GM18873 (cell line): ENCODE results near the gene DCP1A.
"Not testable (repeated sequence)": the region's sequence is repeated elsewhere in the genome, so short reads cannot be mapped to it uniquely, and the experiment has no call there.

Experiments used
- ATAC-seq: cut with Tn5 transposase; IDR thresholded peaks from one replicate; pipeline ENCODE4 v1.9.1; 2021; ENCODE audit warnings: mild to moderate bottlenecking, moderate library complexity, moderate number of reproducible peaks; ENCODE audit not compliant: unreplicated experiment, low FRiP score

The DCP1A gene

DNA sequence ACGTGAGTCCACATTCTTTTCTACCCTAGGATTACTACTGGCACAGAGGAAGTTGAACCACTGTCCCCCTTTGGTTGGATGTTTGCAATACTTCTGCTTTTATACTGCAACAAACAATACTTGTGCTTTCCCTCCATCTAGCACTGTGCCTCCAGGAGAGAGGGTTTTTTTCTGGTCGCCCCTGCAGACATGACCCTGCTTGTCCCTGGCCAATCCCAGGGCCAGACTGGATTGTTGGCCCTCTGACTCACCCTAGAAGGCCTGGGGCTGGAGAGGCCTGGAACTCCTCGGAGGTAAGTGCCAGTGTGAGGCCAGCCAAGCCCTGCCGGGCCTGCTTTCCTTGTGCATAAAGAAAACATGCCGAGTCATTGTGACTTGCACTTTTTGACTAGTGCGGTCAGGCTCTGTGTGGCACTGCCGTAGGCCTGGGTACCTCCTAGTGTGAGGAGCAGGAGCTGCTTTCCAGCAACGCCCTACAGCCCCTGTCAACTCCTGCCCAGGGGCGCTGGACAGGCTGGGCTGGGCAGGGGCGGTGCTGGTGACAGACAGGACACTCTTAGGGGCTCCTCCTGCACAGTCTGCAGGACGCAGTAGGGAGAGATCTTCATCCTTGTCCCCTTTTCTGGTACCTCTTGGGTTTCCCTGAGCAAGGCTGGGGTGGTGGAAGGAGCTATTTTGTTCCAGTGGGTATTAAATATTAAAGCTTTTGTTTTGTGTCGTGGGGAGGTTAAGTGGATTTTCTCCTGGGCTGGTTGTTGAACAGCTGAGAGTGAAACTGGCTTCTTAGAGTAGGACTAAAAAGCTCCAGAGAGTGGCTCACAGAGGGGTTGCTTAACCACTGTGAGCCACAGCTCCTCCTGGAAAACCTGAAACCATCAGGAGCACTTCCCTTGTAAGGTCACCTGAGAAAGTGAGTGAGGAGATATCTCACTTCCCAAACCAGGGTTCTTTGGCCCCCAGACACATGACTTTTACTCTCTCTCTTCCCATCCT, 77.2 kb downstream of the DCP1A start:
- ATAC-seq = no peak

DNA sequence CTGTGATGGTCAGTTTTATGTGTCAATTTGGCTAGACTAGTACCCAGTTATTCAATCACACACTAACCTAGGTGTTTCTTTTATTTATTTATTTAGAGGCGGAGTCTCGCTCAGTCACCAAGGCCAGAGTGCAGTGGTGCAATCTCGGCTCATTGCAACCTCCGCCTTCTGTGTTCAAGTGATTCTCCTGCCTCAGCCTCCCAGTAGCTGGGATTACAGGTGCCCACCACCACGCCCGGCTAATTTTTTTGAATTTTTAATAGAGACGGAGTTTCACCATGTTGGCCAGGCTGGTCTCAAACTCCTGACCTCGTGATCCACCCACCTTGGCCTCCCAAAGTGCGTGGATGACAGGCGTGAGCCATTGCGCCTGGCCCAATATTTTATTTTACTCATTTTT, 78.2 kb downstream of the DCP1A start:
- ATAC-seq = not testable (repeated sequence)

DNA sequence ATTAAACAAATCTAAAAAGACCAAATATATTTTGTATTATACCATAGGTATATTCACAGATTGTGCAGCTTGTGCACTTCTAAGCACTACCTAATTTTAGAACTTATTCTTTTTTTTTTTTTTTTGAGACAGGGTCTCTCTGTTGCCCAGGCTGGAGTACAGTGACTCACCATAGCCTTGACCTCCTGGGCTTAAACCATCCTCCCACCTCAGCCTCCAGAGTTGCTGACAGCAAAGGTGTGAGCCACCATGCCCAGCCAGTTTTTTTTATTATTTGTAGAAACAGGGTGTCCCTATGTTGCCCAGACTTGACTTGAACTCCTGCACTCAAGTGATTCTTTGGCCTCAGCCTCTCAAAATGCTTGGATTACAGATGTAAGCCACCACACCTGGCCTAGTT, 79.6 kb downstream of the DCP1A start:
- ATAC-seq = no peak

DNA sequence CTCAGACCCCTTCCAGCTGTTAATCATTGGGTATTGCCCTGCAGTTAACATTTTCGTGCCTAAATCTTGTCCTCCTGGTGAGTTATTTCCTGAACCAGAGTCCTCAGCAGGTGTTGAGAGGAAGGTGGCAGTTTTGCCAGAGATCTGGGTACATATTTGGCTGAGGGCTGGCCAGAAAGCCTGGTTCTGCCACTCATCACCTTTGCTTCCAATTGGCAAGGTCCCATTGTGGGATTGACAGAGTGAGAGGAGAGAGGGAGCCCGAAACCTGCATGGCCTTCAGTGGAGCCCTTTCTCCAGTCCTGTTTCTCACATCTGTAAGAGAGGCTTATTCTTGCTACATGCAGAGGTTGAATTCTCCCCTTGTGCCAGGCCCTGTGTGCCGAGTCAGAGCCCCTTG, 82.6 kb downstream of the DCP1A start:
- ATAC-seq = no peak

DNA sequence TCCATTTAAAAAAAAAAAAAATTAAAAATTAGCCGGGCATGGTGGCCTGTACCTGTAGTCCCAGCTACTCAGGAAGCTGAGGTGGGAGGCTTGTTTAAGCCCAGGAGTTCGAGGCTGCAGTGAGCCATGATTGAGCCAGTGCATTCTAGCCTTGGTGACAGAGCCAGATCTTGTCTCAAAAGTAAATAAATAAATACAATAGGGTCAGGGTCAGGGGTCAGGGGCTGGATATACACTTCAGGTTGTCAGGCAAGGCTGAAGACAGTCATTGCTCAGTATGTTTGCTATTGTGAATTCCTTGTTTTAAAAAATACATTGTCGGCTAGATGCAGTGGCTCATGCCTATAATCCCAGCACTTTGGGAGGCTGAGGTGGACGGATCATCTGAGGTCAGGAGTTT, 83.4 kb downstream of the DCP1A start:
- ATAC-seq = no peak

DNA sequence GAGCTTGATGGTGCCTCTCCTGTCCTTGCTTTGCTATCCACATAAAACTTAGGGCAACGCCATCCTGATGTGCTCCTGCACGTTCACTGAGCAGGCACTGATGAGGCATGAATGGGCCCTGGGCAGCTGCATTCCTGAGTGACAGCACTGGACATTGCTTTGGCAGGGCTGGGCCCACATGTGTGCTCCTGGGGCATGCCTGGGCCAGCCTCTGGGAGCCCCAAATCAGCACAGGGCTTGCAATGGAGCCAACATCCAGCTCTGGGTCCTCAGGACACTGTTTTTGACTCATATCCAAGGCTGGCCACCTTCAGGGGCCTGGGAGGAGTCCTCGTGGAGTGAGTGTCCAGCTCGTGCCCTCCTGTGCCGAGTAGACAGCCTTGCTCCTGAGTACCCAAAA, 85.6 kb downstream of the DCP1A start:
- ATAC-seq = no peak

DNA sequence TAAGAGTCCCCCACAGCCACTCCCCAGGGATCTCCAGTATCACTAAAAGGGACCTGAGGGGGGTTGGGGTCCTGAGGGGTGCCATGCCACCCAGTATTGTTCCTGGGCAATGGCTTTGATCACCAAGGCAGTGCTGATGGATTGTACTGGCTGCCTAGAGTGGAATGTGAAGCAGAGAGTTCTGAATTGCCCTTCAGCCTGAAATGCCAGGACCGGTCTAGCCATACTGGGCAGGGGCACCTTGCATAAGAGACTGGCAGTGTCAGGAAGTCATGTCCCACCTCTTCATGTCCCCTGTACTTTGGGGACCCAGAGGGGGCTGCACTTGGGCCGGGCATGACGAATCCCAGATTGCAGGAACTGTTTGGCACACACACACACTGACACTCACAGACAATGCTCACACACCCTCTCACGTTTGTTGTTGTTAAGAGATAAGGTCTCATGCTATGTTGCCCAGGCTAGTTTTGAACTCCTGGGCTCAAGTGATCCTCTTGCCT, 87.0 kb downstream of the DCP1A start:
- no peak for ATAC-seq

DNA sequence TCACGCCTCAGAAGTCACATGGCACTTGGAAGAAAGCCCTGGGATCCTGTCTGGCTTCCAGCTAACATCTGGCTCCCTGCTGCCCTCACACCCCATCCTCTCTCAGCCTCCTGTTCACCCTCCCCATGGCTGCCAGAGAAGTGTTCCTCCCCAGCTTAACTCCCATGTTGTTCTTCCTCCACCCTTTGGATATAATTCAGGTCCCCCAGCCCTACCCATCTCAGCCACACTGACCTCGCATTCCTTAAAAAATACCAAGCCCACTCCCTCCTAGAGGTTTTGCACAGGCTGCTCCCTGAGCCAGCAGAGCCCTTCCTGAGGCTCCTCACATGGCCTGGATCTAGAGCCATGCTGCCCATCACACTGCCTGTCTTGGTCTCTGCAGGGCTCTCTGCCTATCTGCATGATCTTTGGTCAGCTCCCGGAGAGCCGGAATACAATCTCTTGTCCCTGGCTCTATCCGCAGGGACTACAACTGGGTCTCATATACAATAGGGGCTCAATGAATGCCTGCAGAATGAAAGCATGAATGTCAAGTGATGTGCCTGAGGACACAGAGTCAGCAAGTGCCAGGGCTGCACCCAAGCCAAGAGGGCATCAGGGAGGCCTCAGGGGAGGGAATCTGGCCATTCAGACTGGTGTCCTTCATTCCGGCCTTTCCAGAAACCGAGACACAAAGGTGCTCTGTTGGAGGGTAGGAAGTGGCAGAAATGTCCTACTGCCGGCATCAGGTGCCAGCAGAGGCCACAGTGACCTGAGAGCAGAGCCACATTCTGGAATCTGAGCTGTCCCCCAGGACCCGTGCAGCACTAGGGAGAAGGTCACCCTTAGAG, 87.7 kb downstream of the DCP1A start:
- ATAC-seq = no peak

DNA sequence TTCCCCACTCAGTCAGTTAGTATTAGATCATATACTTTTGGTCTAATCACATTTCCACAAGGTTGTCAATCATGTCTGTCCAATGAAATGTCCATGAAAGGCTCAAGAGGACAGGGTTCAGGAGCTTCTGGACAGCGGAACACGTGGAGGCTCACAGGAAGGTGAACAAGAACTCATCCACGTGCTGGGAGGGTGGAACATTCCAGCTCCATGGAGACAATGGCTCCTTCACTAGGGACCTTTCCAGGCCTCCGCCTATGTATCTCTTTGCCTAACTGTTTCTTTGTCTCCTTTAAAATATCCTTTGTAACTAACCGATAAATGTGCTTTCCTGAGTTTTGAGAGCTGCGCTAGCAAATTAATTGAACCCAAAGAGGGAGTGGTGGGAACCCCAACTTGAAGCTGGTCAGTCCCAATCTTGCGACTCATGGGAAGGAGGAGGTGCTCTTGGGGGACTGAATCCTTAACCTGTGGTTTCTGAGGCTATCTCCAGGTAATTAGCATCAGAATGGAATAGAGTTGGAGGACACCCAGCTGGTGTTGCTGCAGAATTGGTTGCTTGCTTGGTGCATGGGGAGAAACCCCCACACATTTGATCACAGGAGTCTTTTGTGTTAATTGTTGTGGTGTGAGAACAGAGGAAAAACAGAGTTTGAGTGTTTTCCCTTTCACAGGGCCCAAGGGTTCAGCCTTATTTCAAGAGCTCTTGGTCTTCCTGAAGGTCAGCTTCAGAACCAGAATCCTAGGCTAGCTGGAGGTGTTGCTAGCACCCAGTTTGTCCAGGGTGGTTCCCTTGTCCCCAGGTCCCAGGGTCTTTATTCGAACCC, 88.5 kb downstream of the DCP1A start:
- ATAC-seq = no peak

DNA sequence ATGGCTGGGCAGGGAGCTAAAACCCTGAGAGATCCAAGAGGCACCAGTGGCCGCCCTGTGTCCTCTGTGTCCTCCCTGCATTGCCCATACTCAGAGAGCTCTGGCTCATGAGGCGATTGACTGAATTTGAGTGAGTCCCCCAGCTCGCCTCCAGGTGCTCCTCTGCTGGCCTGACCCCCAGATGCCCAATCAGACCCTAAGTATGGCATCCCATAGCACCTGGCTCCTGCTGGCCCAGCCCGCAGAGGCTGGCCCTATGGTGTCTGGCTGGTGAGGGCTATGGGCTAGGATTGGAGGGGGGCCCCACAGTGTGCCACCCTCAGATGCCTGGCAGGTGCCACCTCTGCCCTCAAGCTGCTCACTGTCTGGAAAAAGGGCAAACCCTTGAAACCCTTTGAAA, 89.9 kb downstream of the DCP1A start:
- ATAC-seq = no peak

DNA sequence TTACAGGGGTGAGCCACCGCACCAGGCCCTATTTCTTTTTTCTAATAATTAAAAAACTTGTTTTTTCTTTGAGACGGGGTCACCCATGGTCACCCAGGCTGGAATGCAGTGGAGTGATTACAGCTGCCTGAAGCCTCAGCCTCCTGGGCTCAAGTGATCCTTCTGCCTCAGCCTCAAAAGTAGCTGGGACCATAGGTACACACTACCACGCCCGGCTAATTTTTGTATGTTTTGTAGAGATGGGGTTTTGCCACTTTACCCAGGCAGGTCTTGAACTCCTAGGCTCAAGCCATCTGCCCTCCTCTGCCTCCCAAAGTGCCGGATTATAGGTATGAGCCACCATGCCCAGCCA, 90.7 kb downstream of the DCP1A start:
- ATAC-seq = no peak

DNA sequence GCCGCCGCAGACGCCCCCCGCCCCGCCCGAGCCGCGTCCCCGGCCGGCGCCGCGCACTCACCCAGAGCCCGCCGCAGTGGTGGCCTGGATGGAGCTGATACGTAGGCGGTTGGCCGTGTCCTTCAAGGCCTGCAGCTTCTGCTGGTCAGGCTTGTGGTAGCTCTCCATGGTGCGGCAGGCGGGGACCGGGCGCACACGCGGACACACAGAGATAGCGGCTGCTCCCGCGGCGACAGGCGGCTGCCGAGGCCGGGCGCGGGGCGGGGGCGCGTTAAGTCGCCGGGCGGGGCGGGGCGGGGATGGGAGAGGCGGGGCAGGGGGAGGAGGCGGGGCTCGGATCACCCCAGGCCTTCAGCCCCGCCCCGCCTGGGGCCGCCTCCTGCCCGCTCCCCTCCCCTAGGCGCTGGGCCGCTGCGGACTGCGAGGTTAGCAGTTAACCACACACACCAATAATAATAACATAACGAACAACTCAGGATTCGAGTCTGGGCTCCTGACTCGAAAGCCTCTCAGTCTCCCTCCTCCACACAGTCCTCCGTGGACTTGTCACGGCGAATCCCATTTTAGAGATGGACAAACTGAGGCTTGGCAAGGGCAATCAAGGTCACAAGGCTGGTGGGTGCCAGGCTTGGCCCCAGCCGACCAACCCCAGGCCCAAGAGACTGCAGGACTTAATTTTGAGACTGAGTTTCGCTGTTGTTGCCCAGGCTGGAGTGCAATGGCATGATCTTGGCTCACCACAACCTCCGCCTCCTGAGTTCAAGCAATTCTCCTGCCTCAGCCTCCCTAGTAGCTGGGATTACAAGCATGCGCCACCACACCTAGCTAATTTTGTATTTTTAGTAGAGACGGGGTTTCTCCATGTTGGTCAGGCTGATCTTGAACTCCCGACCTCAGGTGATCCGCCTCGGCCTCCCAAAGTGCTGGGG, 91.3 kb downstream of the DCP1A start, which contains the start of gene TKT:
TKT (minus strand) TSS at position 248 of the 929 bp plus-strand sequence; CDS start at position 168, 80 bp downstream.
- ATAC-seq = peak; percentile 37

DNA sequence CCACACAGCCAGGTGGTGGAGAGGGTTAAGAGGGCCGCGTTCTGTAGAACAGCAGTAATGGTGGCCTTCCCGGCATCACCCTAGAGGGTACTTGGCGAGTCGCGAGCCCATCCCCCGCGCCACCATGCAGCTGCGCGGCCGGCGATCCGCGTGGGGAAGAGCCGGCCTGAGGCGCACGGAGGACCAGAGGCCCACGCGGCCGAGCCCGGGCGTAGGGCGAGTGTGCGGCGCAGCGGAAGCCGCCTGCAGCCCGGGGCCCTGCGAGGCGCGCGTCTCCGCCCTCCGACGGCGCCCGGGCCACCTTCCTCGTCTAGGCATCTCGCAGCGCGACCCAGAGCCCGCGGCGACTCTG, 91.9 kb downstream of the DCP1A start:
- ATAC-seq = peak; percentile 28

DNA sequence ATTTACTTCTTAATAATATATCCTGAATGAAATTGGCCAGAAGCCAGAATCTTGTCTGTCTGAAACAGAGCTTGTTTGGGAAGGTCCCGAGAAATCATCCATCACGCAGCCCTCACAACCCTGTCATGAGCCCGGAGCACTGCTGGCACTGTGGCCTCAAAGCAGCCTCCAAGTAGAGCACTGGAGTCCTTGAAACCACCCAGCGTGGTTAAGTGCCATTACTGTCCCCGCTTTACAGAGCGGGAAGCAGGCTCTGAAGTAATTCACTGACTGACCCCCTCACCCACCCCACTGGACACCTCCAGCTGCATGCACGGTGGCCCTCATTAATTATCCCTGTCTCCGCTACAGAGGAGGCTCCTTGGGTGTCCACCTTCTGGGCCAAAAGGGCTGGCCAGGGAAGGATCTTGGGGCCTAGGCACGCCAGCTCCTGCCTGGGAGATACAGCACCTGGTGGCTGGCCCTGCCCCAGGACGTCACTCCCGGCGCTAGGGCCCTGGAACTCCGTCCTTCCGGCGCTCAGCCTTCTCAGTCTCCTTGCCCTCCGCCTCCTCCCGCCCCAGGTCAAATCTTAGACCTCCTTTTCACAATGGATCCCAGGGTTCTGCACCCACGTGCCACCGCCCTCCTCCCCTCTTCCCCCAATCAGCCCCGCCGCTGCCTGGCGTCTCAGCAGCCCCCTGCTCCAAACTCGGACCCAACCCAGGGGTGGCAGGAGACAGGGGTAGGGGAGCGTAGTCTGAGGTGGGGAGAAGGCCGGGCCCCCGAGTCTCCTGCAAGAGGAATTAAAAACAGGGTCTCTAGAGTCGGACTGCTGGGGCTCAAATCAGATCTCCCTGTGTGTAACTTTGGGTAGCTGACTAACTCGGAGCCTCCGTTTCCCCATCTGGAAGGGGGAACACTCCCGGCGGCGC, 92.6 kb downstream of the DCP1A start:
- no peak for ATAC-seq

DNA sequence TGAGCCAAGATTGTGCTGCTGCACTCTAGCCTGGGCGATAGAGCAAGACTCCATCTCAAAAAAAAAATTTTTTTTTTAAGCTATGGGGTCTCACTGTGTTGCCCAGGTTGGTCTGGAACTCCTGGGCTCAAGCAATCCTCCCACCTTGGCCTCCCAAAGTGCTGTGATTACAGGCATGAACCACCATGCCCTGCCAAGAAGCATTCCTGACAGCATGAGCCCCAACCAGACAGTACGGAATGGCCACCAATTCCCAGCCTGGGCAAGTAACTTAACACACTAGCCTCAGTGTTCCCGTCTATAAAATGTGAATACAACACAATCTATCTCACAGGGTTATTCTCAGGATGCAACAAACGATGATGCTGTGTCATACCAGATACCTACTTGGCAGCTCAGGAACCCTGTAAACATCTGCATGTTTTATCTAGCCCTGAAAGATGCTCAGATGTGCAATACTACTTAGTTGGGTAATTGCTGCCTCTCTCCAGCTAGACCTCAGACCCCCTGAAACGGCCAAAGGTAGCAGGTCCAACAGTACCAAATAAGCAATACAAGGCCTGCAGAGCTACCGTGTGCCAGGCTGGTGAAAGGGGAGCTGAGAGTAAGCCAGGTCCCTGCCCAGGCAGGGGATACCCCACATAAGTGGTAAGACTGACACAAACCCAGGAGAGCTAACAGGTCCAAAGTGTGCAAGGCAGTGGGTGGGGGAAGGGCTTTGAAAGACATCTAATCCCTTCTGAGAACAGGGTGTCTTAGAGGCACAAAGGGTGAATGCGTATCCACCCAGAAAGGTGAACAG, 93.4 kb downstream of the DCP1A start:
- no peak for ATAC-seq

DNA sequence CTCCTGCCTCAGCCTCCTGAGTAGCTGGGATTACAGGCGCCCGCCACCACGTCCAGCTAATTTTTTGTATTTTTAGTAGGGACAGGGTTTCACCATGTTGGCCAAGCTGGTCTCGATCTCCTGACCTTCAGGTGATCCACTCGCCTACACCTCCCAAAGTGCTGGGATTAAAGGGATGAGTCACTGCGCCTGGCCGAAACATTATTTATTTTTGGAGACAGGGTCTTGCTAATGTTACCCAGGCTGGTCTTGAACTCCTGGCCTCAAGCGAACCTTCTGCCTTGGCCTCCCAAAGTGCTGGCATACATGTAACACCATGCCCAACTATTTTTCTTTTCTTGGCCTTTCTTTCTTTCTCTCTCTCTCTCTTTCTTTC, 94.4 kb downstream of the DCP1A start:
- not testable (repeated sequence) for ATAC-seq

DNA sequence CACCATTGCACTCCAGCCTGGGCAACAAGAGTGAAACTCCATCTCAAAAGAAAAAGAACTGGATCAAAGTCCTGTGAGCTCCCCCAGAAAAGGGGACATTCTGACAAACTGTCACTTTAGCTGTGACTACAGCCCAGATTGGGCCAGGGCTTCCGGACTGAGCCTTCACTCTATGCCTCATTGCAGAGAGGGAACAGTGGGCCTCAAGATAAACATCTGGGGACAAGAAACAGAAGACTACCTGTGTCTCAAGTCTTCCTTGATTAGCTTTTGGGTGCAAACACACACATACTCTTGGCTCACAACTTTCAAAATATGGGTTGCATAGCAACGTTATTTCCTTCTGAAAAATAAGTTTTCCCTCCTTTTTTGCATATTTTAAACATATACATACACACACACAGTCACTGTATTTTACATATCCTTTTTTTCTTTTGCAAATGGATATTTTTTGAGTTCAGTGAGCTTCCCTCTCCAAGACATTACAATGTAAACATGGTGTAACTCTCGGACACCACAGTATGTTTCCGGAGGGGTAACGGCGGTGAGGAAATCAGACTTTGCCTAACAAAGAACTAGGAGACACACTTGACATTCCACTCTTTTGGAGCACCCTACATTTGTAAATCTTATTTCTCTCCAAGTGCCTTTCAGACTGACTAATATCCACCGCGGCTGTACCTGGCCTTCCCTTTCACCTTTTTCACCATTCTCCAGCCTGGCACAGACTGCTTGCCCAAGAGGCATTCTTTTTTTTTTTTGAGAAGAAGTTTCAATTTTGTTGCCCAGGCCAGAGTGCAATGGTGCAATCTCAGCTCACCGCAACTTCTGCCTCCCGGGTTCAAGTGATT, 95.0 kb downstream of the DCP1A start:
- ATAC-seq = no peak
